Activated CD8-positive, alpha-beta memory T cell treated with anti-CD3 and anti-CD28 coated beads, Interleukin-2, amount 50 U/mL, for 1 hour (primary cell): ENCODE data around the gene STAP2.
A peak's percentile ranks its signal among the peaks of the same experiment; 100 is the strongest.

Source experiments
- DNase-seq: peaks from one replicate; pipeline ENCODE4 v3.0.0-alpha.2; 2020; ENCODE audit errors: extremely low read depth

STAP2 gene

GRCh38 chr19:4327252-4327876 lies 11.3 kb downstream of the STAP2 start:
- peak; percentile 27 for DNase-seq

- DNase-seq: no peak
Observed at GRCh38 chr19:4326837-4327251, 11.8 kb downstream of the STAP2 start.

- DNase-seq: no peak
Observed at GRCh38 chr19:4326215-4326836, 12.3 kb downstream of the STAP2 start.

GRCh38 chr19:4324228-4324627 lies 14.4 kb downstream of the STAP2 start:
- no peak for DNase-seq

- DNase-seq: no peak
Observed at GRCh38 chr19:4323692-4324091, 14.9 kb downstream of the STAP2 start.

GRCh38 chr19:4322942-4323665 lies 15.5 kb downstream of the STAP2 start:
- no peak for DNase-seq

GRCh38 chr19:4320419-4320818 lies 18.2 kb downstream of the STAP2 start:
- DNase-seq: no peak

GRCh38 chr19:4319067-4319718 lies 19.4 kb downstream of the STAP2 start:
- no peak for DNase-seq

- no peak for DNase-seq
Observed at GRCh38 chr19:4318460-4318859, 20.2 kb downstream of the STAP2 start.

- DNase-seq: no peak
Observed at GRCh38 chr19:4316956-4317355, 21.7 kb downstream of the STAP2 start.

- no peak for DNase-seq
Observed at GRCh38 chr19:4313847-4314490, 24.7 kb downstream of the STAP2 start.

- DNase-seq: no peak
Observed at GRCh38 chr19:4310247-4311121, 28.1 kb downstream of the STAP2 start.

- no peak for DNase-seq
Observed at GRCh38 chr19:4305659-4306058, 33.0 kb downstream of the STAP2 start.

- no peak for DNase-seq
Observed at GRCh38 chr19:4305257-4305612, 33.4 kb downstream of the STAP2 start.

- DNase-seq: no peak
Observed at GRCh38 chr19:4304538-4305256, 33.9 kb downstream of the STAP2 start, which contains the start of gene FSD1. FSD1 (plus strand) TSS chr19:4304598; CDS start chr19:4304747, 149 bp downstream.

GRCh38 chr19:4303819-4304537 lies 34.6 kb downstream of the STAP2 start:
- DNase-seq: no peak

GRCh38 chr19:4302243-4302640 lies 36.4 kb downstream of the STAP2 start, which contains the start of gene TMIGD2:
TMIGD2 (minus strand) TSS chr19:4302389; CDS start chr19:4302385, 4 bp downstream.
- DNase-seq: no peak

- DNase-seq: no peak
Observed at GRCh38 chr19:4301590-4302242, 36.9 kb downstream of the STAP2 start.

GRCh38 chr19:4300589-4300988 lies 38.0 kb downstream of the STAP2 start:
- DNase-seq: no peak
